Suppressor macrophage (primary cell): ENCODE results near the gene TNFRSF1A.

Experiments
- DNase-seq, 4 experiments: peaks; one replicate each; pipeline ENCODE4 v3.0.0-alpha.2; 2020 to 2022

The TNFRSF1A gene

GRCh38 chr12:6336889-6337853 is 4.7 kb downstream of the TNFRSF1A start:
- peak in 3 of 4 experiments; percentile 31 to 49 (median 48) for DNase-seq

GRCh38 chr12:6336079-6336888 is 5.6 kb downstream of the TNFRSF1A start:
- DNase-seq: peak; percentile 92 to 98 (median 96)

GRCh38 chr12:6335451-6336078 is 6.3 kb downstream of the TNFRSF1A start:
- peak; percentile 84 to 92 (median 89) for DNase-seq

- peak; percentile 36 to 73 (median 52) for DNase-seq
Measured at GRCh38 chr12:6334940-6335450, 6.9 kb downstream of the TNFRSF1A start.

- no peak for DNase-seq
Measured at GRCh38 chr12:6334359-6334758, 7.5 kb downstream of the TNFRSF1A start.

GRCh38 chr12:6333566-6333965 is 8.3 kb downstream of the TNFRSF1A start:
- no peak for DNase-seq

- DNase-seq: peak in 3 of 4 experiments; percentile 44 to 74 (median 63)
Measured at GRCh38 chr12:6333029-6333428, 8.8 kb downstream of the TNFRSF1A start.

GRCh38 chr12:6332459-6332858 is 9.4 kb downstream of the TNFRSF1A start:
- DNase-seq: peak; percentile 55 to 85 (median 66)

GRCh38 chr12:6330999-6331714 is 10.7 kb downstream of the TNFRSF1A start:
- DNase-seq: no peak

- no peak for DNase-seq
Measured at GRCh38 chr12:6330192-6330591, 11.7 kb downstream of the TNFRSF1A start.

- DNase-seq: no peak
Measured at GRCh38 chr12:6329703-6330064, 12.2 kb downstream of the TNFRSF1A start.

- no peak for DNase-seq
Measured at GRCh38 chr12:6328945-6329702, 12.8 kb downstream of the TNFRSF1A start.

GRCh38 chr12:6328045-6328779 is 13.7 kb downstream of the TNFRSF1A start:
- no peak for DNase-seq

- DNase-seq: no peak
Measured at GRCh38 chr12:6327229-6328041, 14.4 kb downstream of the TNFRSF1A start.

GRCh38 chr12:6326316-6327228 is 15.3 kb downstream of the TNFRSF1A start:
- peak; percentile 41 to 69 (median 62) for DNase-seq

- DNase-seq: no peak
Measured at GRCh38 chr12:6324936-6325750, 16.7 kb downstream of the TNFRSF1A start.

GRCh38 chr12:6323995-6324711 is 17.7 kb downstream of the TNFRSF1A start:
- peak in 1 of 4 experiments; percentile 33 for DNase-seq
